HEK293 (cell line): ENCODE data around the gene TDRD9.

Source experiments
- CTCF ChIA-PET: fragments of 350-600 bp; formaldehyde crosslinking; extraction: SDS; loops from one replicate; lab custom pipeline; 2021; ENCODE audit warnings: antibody characterized with exemption; lab: Yijun Ruan, JAX
- POLR2A ChIA-PET: fragments of 300-600 bp; formaldehyde crosslinking; extraction: SDS; loops from one replicate; lab custom pipeline; 2020; ENCODE audit warnings: antibody characterized with exemption, inconsistent platforms; lab: Yijun Ruan, JAX
- H3K27ac ChIP-seq: fragments of 200-500 bp; sonication (Bioruptor generic); 2 replicates; pipeline ENCODE4 v1.5.1; 2014; ENCODE audit warnings: low read depth, low read length, control low read depth, inconsistent platforms; ENCODE audit errors: extremely low read depth
- H3K36me3 ChIP-seq, 2 experiments: fragments of 200-500 bp in 1 of 2; sonication (Bioruptor generic) in 1 of 2; 1 replicate in 1 of 2; 2 replicates in 1 of 2; pipeline ENCODE4 v1.5.1; 2014 to 2017; ENCODE audit warnings: inconsistent platforms in 2 of 2, low read length in 2 of 2; ENCODE audit not compliant: control insufficient read depth in 2 of 2, insufficient read depth in 1 of 2
- H3K4me1 ChIP-seq: fragments of 200-500 bp; sonication (Bioruptor generic); 2 replicates; pipeline ENCODE4 v1.5.1; 2014; ENCODE audit warnings: mild to moderate bottlenecking, low read length, inconsistent platforms; ENCODE audit not compliant: control insufficient read depth, insufficient read depth
- H3K4me3 ChIP-seq: 2 replicates; pipeline ENCODE4 v1.5.1; 2011; ENCODE audit warnings: low read depth, mild to moderate bottlenecking, control low read depth, low read length, moderate library complexity
- H3K9me3 ChIP-seq: fragments of 200-500 bp; sonication (Bioruptor generic); 2 replicates; pipeline ENCODE4 v1.5.1; 2014; ENCODE audit warnings: low read depth, low read length, inconsistent platforms; ENCODE audit not compliant: control insufficient read depth, insufficient read depth
- ATF2 ChIP-seq: fragments of 450-650 bp; formaldehyde crosslinking; IDR thresholded peaks from 2 replicates; pipeline ENCODE4 v1.5.1; 2016; ENCODE audit warnings: missing biosample characterization, missing genetic modification characterization, low read depth
- BCL11A ChIP-seq: fragments of 450-650 bp; formaldehyde crosslinking; IDR thresholded peaks from 2 replicates; pipeline ENCODE4 v1.5.1; 2016; ENCODE audit warnings: low read depth, missing biosample characterization, missing genetic modification characterization
- BCL6B ChIP-seq: fragments of 450-650 bp; formaldehyde crosslinking; IDR thresholded peaks from 2 replicates; pipeline ENCODE4 v1.5.1; 2017; ENCODE audit warnings: missing biosample characterization, missing genetic modification characterization
- FEZF1 ChIP-seq: fragments of 450-650 bp; formaldehyde crosslinking; IDR thresholded peaks from 2 replicates; pipeline ENCODE4 v1.5.1; 2016; ENCODE audit warnings: missing biosample characterization, missing genetic modification characterization
- GLIS2 ChIP-seq: fragments of 450-650 bp; formaldehyde crosslinking; IDR thresholded peaks from 2 replicates; pipeline ENCODE4 v1.5.1; 2016; ENCODE audit warnings: missing biosample characterization, missing genetic modification characterization
- KLF8 ChIP-seq: fragments of 450-650 bp; formaldehyde crosslinking; IDR thresholded peaks from 2 replicates; pipeline ENCODE4 v1.5.1; 2016; ENCODE audit warnings: missing biosample characterization, missing genetic modification characterization
- TCF7L2 ChIP-seq: IDR thresholded peaks from 2 replicates; pipeline ENCODE4 v1.6.1; 2011; ENCODE audit warnings: low read depth, mild to moderate bottlenecking, inconsistent platforms, low read length, moderate library complexity, borderline replicate concordance
- TSHZ1 ChIP-seq: fragments of 450-650 bp; formaldehyde crosslinking; IDR thresholded peaks from 2 replicates; pipeline ENCODE4 v1.5.1; 2016; ENCODE audit warnings: missing biosample characterization, missing genetic modification characterization, borderline replicate concordance
- ZBTB21 ChIP-seq: fragments of 450-650 bp; formaldehyde crosslinking; IDR thresholded peaks from 2 replicates; pipeline ENCODE4 v1.5.1; 2017; ENCODE audit warnings: missing biosample characterization, missing genetic modification characterization
- ZFHX2 ChIP-seq: fragments of 450-650 bp; formaldehyde crosslinking; conservative IDR thresholded peaks from 2 replicates; pipeline ENCODE4 v1.5.1; 2016; ENCODE audit warnings: missing biosample characterization, missing genetic modification characterization
- ZNF10 ChIP-seq: fragments of 450-650 bp; formaldehyde crosslinking; IDR thresholded peaks from 2 replicates; pipeline ENCODE4 v1.5.1; 2017; ENCODE audit warnings: missing biosample characterization, missing genetic modification characterization
- ZNF157 ChIP-seq: fragments of 450-650 bp; formaldehyde crosslinking; IDR thresholded peaks from 2 replicates; pipeline ENCODE4 v1.5.1; 2016; ENCODE audit warnings: missing biosample characterization, missing genetic modification characterization
- ZNF184 ChIP-seq: fragments of 450-650 bp; IDR thresholded peaks from 2 replicates; pipeline ENCODE4 v1.5.1; 2018; ENCODE audit warnings: missing biosample characterization, mild to moderate bottlenecking, missing genetic modification characterization
- ZNF24 ChIP-seq: fragments of 450-650 bp; formaldehyde crosslinking; IDR thresholded peaks from 2 replicates; pipeline ENCODE4 v1.5.1; 2016; ENCODE audit warnings: missing biosample characterization, missing genetic modification characterization
- ZNF324 ChIP-seq: fragments of 450-650 bp; formaldehyde crosslinking; IDR thresholded peaks from 2 replicates; pipeline ENCODE4 v1.5.1; 2016; ENCODE audit warnings: missing biosample characterization, missing genetic modification characterization
- ZNF391 ChIP-seq: fragments of 450-650 bp; formaldehyde crosslinking; IDR thresholded peaks from 2 replicates; pipeline ENCODE4 v1.5.1; 2016; ENCODE audit warnings: low read depth, missing biosample characterization, missing genetic modification characterization, borderline replicate concordance
- ZNF426 ChIP-seq: fragments of 450-650 bp; formaldehyde crosslinking; IDR thresholded peaks from 2 replicates; pipeline ENCODE4 v1.5.1; 2017; ENCODE audit warnings: missing biosample characterization, missing genetic modification characterization, mild to moderate bottlenecking, inconsistent platforms, moderate library complexity
- ZNF530 ChIP-seq: fragments of 450-650 bp; formaldehyde crosslinking; IDR thresholded peaks from 2 replicates; pipeline ENCODE4 v1.5.1; 2016; ENCODE audit warnings: low read depth, missing biosample characterization, missing genetic modification characterization
- ZNF585B ChIP-seq: fragments of 450-650 bp; formaldehyde crosslinking; IDR thresholded peaks from 2 replicates; pipeline ENCODE4 v1.5.1; 2016; ENCODE audit warnings: missing biosample characterization, missing genetic modification characterization
- ZNF621 ChIP-seq: fragments of 450-650 bp; formaldehyde crosslinking; IDR thresholded peaks from 2 replicates; pipeline ENCODE4 v1.5.1; 2017; ENCODE audit warnings: missing biosample characterization, missing genetic modification characterization
- ZNF658 ChIP-seq: fragments of 450-650 bp; formaldehyde crosslinking; IDR thresholded peaks from 2 replicates; pipeline ENCODE4; 2016; ENCODE audit warnings: missing biosample characterization, missing genetic modification characterization
- ZNF670 ChIP-seq: fragments of 450-650 bp; formaldehyde crosslinking; IDR thresholded peaks from 2 replicates; pipeline ENCODE4 v1.5.1; 2016; ENCODE audit warnings: missing biosample characterization, missing genetic modification characterization, low read depth
- ZSCAN16 ChIP-seq: fragments of 450-650 bp; formaldehyde crosslinking; IDR thresholded peaks from 2 replicates; pipeline ENCODE4 v1.5.1; 2016; ENCODE audit warnings: missing biosample characterization, missing genetic modification characterization
- ZSCAN30 ChIP-seq: fragments of 450-650 bp; IDR thresholded peaks from 2 replicates; pipeline ENCODE4 v1.5.1; 2018; ENCODE audit warnings: missing biosample characterization, mild to moderate bottlenecking, missing genetic modification characterization, moderate library complexity
- TF ChIP-seq, protein P1 (sequence below): fragments of 450-650 bp; formaldehyde crosslinking; IDR thresholded peaks from 2 replicates; pipeline ENCODE4 v1.5.1; 2016; ENCODE audit warnings: missing biosample characterization, missing genetic modification characterization, low read depth

TDRD9 gene

DNA sequence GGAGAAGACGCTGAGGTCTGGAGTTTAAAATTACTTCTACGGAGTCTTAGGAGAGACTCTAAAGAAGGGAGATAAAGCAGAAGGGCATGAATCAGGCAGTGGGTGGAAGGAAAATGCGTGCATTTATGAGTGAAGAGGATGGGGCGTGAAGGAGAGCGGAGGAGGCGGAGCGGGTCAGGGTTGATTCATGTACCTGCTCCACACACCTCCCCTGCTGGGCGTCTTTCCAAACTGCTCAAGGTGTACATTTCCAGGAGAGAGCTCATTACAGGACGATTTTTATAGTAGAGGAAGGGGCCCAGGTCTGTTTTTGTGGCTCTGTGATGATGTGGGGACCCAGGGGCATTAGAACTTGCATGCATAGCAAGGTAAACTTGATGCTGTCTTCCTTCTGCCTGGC lies 92.2 kb downstream of the TDRD9 start:
- H3K4me3 ChIP-seq: no peak overlapping the region
- ChIA-PET CTCF (no interaction called here), POLR2A (no interaction called here)
- H3K9me3 ChIP-seq: no peaks in the 10 kb centered on the region
- H3K27ac ChIP-seq: no peak overlapping the region
- H3K36me3 ChIP-seq: no peaks in the 10 kb centered on the region
- 0 out of 2 replicates have a peak, but pooled peaks have one; percentile 31 for TF ChIP-seq ZFHX2
- no peak for TF ChIP-seq KLF8
- H3K4me1 ChIP-seq: no peaks in the 10 kb centered on the region

GRCh38 chr14:104023325-104024055 lies 95.2 kb downstream of the TDRD9 start:
- no peak for TF ChIP-seq ZNF157 (tag by site-specific recombination)
- no peak for TF ChIP-seq ZBTB21
- TF ChIP-seq ZNF324 (tag by site-specific recombination): no peak
- TF ChIP-seq ZSCAN16 (tag by site-specific recombination): no peak
- no peak for TF ChIP-seq ZNF670 (tag by site-specific recombination)
- TF ChIP-seq ZNF426 (tag by site-specific recombination): no peak
- TF ChIP-seq FEZF1 (tag by site-specific recombination): no peak
- TF ChIP-seq BCL6B (tag by site-specific recombination): no peak
- TF ChIP-seq ZNF621: no peak
- no peak for TF ChIP-seq BCL11A
- TF ChIP-seq ZNF391 (tag by site-specific recombination): no peak
- no peak for TF ChIP-seq ZNF184 (tag by site-specific recombination)
- TF ChIP-seq, protein P1, sequence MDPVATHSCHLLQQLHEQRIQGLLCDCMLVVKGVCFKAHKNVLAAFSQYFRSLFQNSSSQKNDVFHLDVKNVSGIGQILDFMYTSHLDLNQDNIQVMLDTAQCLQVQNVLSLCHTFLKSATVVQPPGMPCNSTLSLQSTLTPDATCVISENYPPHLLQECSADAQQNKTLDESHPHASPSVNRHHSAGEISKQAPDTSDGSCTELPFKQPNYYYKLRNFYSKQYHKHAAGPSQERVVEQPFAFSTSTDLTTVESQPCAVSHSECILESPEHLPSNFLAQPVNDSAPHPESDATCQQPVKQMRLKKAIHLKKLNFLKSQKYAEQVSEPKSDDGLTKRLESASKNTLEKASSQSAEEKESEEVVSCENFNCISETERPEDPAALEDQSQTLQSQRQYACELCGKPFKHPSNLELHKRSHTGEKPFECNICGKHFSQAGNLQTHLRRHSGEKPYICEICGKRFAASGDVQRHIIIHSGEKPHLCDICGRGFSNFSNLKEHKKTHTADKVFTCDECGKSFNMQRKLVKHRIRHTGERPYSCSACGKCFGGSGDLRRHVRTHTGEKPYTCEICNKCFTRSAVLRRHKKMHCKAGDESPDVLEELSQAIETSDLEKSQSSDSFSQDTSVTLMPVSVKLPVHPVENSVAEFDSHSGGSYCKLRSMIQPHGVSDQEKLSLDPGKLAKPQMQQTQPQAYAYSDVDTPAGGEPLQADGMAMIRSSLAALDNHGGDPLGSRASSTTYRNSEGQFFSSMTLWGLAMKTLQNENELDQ: no peak
- no peak for TF ChIP-seq ZNF658 (tag by site-specific recombination)
- Histone ChIP-seq H3K4me3 (no peak overlapping the region), H3K9me3 (no peaks in the 10 kb centered on the region), H3K4me1 (no peaks in the 10 kb centered on the region), H3K27ac (no peak overlapping the region), H3K36me3 (no peaks in the 10 kb centered on the region)
- POLR2A ChIA-PET: no interaction called here
- CTCF ChIA-PET: no interaction called here

DNA sequence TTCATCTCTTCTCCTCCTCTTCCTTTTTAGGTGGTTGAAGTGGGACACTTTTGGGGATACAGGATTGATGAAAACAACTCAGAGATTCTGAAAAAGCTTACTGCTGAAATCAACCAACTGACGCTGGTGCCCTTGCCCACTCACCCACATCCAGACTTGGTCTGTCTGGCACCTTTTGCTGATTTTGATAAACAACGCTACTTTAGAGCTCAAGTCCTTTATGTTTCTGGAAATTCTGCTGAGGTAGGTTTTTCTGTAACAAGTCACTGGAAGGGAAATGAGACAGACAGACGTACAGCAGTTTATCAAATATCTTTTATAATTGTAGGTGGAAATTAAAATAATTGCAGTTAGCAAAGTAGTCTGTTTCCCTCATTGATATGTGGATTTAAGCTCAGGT lies 97.3 kb downstream of the TDRD9 start:
- Histone ChIP-seq H3K4me1 (no peaks in the 10 kb centered on the region), H3K9me3 (no peaks in the 10 kb centered on the region), H3K4me3 (no peak overlapping the region), H3K27ac (no peak overlapping the region), H3K36me3 (no peaks in the 10 kb centered on the region)
- ChIA-PET POLR2A (no interaction called here), CTCF (no interaction called here)
- no peak for TF ChIP-seq ZNF530 (tag by site-specific recombination)
- TF ChIP-seq ZSCAN30 (tag by site-specific recombination): no peak
- TF ChIP-seq ZNF585B (tag by site-specific recombination): no peak
- no peak for TF ChIP-seq TCF7L2
- no peak for TF ChIP-seq ZNF324 (tag by site-specific recombination)
- no peak for TF ChIP-seq TSHZ1 (tag by site-specific recombination)
- TF ChIP-seq ZNF10: no peak
- TF ChIP-seq GLIS2: no peak
- no peak for TF ChIP-seq ATF2 (tag by site-specific recombination)
- no peak for TF ChIP-seq ZNF24 (tag by site-specific recombination)
